ENCODE results near the gene TSSK3. TPM values are rescaled to one million over a fixed set of nuclear protein-coding genes. Genes with fewer than 3 reads are reported as not detected.

TSSK3 gene
- total RNA-seq, 1 experiment from 2014 or later, result 1.6 TPM

DNA sequence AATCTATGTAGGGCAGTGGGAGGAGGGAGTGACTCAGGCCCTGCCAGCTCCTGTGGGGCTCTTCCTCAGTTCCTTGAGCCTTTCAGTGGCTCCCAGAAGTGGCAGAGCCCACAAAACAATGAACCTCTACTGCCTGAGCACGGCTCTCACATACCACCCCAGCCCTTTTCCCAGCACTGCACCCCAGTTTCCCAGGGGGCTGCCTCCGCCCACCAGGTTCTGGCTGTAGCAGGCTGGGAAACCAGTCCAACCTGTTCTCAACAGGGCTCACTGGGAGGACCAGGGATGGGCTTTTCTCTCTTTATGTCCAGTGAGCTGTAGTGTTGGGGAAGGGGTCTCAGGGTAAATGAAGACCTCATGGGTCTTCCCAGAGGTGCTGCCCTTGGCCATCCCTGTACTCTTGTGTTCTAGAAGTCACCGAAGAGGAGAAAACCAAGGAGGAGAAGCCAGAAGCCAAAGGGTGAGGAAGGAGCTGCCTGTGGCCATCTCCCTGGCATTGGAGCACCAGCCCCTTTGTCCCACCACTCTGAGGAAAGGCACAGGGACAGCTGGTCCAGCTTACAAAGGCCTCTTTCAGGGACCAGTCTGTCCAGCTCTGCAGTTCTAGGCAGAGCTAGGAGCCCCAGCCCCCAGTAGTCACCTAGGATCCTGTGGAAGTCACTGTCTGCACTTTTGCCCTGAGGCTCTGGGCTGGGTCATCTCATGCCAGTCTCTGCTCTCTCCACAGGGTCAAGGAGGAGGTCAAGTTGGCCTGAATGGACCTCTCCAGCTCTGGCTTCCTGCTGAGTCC, 29.9 kb upstream of the TSSK3 start:
- ChIA-PET CTCF (no interaction called here), RAD21 (ENCODE audit: low non-redundant PET in 1 of 2, low total read pairs in 2 of 2, uncharacterized antibody in 2 of 2, unreplicated experiment in 2 of 2) (no interaction called here), POLR2A (interaction anchor here (1.1 to 1.7 kb wide), 2 partner anchors 23 to 40 kb away, joined by 3 read pairs; partner anchors contain the start of gene HDAC1)
- peak overlapping the region; percentile 34 for H3K27ac ChIP-seq (ENCODE audit: low read depth, low read length)
- H3K9ac ChIP-seq (ENCODE audit: low read length), result no peak overlapping the region
- no peaks in the 10 kb centered on the region for H3K9me2 ChIP-seq (ENCODE audit: insufficient read depth)
- H3K27me3 ChIP-seq (ENCODE audit: insufficient read depth, low read length), result no peaks in the 10 kb centered on the region
- H3K9me3 ChIP-seq (ENCODE audit: control insufficient read depth in 1 of 2, insufficient read depth in 1 of 2, low read depth in 1 of 2, low read length in 2 of 2), result no peaks in the 10 kb centered on the region
- H3K4me1 ChIP-seq (ENCODE audit: control insufficient read depth in 1 of 2, insufficient read depth in 2 of 2, low read length in 2 of 2), result peaks cover 22 to 51% of the 10 kb centered on the region in 2 experiments
- no TSS peak for BruUV-seq (replicated peaks)
- no peaks in the 10 kb centered on the region for H4K20me1 ChIP-seq (ENCODE audit: insufficient read depth)
- DNase-seq (ENCODE audit: low read depth, low spot score) (no peak), ATAC-seq (no peak)
- peak overlapping the region; percentile 56 for H3K4me2 ChIP-seq (ENCODE audit: low read length)
- intact Hi-C loops (cut with micrococcal nuclease), result no loop called here
- peaks cover 24% of the 10 kb centered on the region for H3K79me2 ChIP-seq (ENCODE audit: insufficient read depth, low read length)
- TF ChIP-seq POLR2AphosphoS5 (IDR thresholded peaks at IDR 0.05; ENCODE audit: low read depth, low read length), result no peak; the same call in 1 of the 2 replicates
- TF ChIP-seq, protein P1, sequence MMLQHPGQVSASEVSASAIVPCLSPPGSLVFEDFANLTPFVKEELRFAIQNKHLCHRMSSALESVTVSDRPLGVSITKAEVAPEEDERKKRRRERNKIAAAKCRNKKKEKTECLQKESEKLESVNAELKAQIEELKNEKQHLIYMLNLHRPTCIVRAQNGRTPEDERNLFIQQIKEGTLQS (IDR thresholded peaks at IDR 0.05), result no peak
- TF ChIP-seq SP1 (IDR thresholded peaks at IDR 0.05; ENCODE audit: low read depth), result peak; percentile 50
- TF ChIP-seq, protein P2, sequence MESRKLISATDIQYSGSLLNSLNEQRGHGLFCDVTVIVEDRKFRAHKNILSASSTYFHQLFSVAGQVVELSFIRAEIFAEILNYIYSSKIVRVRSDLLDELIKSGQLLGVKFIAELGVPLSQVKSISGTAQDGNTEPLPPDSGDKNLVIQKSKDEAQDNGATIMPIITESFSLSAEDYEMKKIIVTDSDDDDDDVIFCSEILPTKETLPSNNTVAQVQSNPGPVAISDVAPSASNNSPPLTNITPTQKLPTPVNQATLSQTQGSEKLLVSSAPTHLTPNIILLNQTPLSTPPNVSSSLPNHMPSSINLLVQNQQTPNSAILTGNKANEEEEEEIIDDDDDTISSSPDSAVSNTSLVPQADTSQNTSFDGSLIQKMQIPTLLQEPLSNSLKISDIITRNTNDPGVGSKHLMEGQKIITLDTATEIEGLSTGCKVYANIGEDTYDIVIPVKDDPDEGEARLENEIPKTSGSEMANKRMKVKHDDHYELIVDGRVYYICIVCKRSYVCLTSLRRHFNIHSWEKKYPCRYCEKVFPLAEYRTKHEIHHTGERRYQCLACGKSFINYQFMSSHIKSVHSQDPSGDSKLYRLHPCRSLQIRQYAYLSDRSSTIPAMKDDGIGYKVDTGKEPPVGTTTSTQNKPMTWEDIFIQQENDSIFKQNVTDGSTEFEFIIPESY (IDR thresholded peaks at IDR 0.05; ENCODE audit: extremely low read depth, insufficient replicate concordance, low read length), result no peak
- peak; percentile 70 for TF ChIP-seq EGR1 (IDR thresholded peaks at IDR 0.05; ENCODE audit: low read depth)
- TF ChIP-seq POLR2A (IDR thresholded peaks at IDR 0.05; ENCODE audit: borderline replicate concordance, extremely low read depth, insufficient read depth, insufficient read length), result no peak
- H3K4me3 ChIP-seq (replicated peaks in 1 of 2; ENCODE audit: low read depth in 1 of 2, low read length in 2 of 2), result no peak overlapping the region
- H2AFZ ChIP-seq (ENCODE audit: low read depth, low read length, poor library complexity, severe bottlenecking), result no peak overlapping the region
- H3K36me3 ChIP-seq (ENCODE audit: control insufficient read depth in 1 of 2, insufficient read depth in 2 of 2, low read length in 2 of 2), result peaks cover 18 to 42% of the 10 kb centered on the region in 2 experiments

All from HCT116 (cell line).